H9 (cell line): Measurements from ENCODE around the gene PRPF18. TPM values are rescaled to one million over a fixed set of nuclear protein-coding genes. Genes with fewer than 3 reads are reported as not detected.
"Not testable (repeated sequence)": the region's sequence is repeated elsewhere in the genome, so short reads cannot be mapped to it uniquely, and the experiment has no call there.

Source experiments
- DNase-seq: peaks from one replicate; pipeline ENCODE4 v3.0.0-alpha.2; 2017
- H2AFZ ChIP-seq: one replicate; pipeline ENCODE4 v1.6.1; 2013; ENCODE audit warnings: mild to moderate bottlenecking, low read length, control low read depth, moderate library complexity
- H2AK5ac ChIP-seq: 2 replicates; pipeline ENCODE4 v1.6.1; 2013; ENCODE audit warnings: low read length, control low read depth, mixed read lengths; ENCODE audit not compliant: insufficient read length
- H2BK120ac ChIP-seq: one replicate; pipeline ENCODE4 v1.6.1; 2013; ENCODE audit warnings: low read depth, mild to moderate bottlenecking, low read length, control low read depth, inconsistent platforms; ENCODE audit not compliant: poor library complexity, severe bottlenecking
- H2BK12ac ChIP-seq: 2 replicates; pipeline ENCODE4 v1.6.1; 2013; ENCODE audit warnings: low read length, control low read depth, mixed read lengths, low read depth; ENCODE audit not compliant: insufficient read length
- H2BK15ac ChIP-seq: 2 replicates; pipeline ENCODE4 v1.6.1; 2013; ENCODE audit warnings: low read depth, low read length, control low read depth
- H2BK20ac ChIP-seq: one replicate; pipeline ENCODE4 v1.6.1; 2013; ENCODE audit warnings: low read depth, mild to moderate bottlenecking, low read length, control low read depth, inconsistent platforms; ENCODE audit not compliant: poor library complexity, severe bottlenecking
- H2BK5ac ChIP-seq: 2 replicates; pipeline ENCODE4 v1.6.1; 2013; ENCODE audit warnings: low read length, control low read depth, mixed read lengths; ENCODE audit not compliant: insufficient read length
- H3K14ac ChIP-seq: 2 replicates; pipeline ENCODE4 v1.6.1; 2013; ENCODE audit warnings: low read length, control low read depth; ENCODE audit not compliant: insufficient read depth
- H3K18ac ChIP-seq: 2 replicates; pipeline ENCODE4 v1.6.1; 2013; ENCODE audit warnings: low read depth, mild to moderate bottlenecking, mixed read lengths, low read length, control low read depth; ENCODE audit not compliant: insufficient read length
- H3K23ac ChIP-seq: 2 replicates; pipeline ENCODE4 v1.6.1; 2013; ENCODE audit warnings: low read length, control low read depth, mixed read lengths, low read depth; ENCODE audit not compliant: insufficient read length
- H3K23me2 ChIP-seq: 2 replicates; pipeline ENCODE4 v1.6.1; 2013; ENCODE audit warnings: low read depth, mild to moderate bottlenecking, mixed read lengths, low read length, control low read depth; ENCODE audit not compliant: insufficient read length, poor library complexity, severe bottlenecking
- H3K27ac ChIP-seq: 2 replicates; pipeline ENCODE4 v1.5.1; 2013; ENCODE audit warnings: low read length, control low read depth, mixed read lengths, low read depth; ENCODE audit not compliant: insufficient read length
- H3K27me3 ChIP-seq: 2 replicates; pipeline ENCODE4 v1.6.1; 2013; ENCODE audit warnings: low read length, control low read depth, inconsistent platforms; ENCODE audit not compliant: insufficient read depth
- H3K4ac ChIP-seq: 2 replicates; pipeline ENCODE4 v1.6.1; 2013; ENCODE audit warnings: low read depth, mild to moderate bottlenecking, control low read depth, inconsistent platforms, low read length, moderate library complexity
- H3K4me1 ChIP-seq: 2 replicates; pipeline ENCODE4 v1.6.1; 2013; ENCODE audit warnings: low read length, control low read depth, inconsistent platforms; ENCODE audit not compliant: insufficient read depth
- H3K4me2 ChIP-seq: 2 replicates; pipeline ENCODE4 v1.6.1; 2013; ENCODE audit warnings: low read length, control low read depth, mixed read lengths; ENCODE audit not compliant: insufficient read length, insufficient read depth
- H3K56ac ChIP-seq: 2 replicates; pipeline ENCODE4 v1.6.1; 2013; ENCODE audit warnings: low read depth, mild to moderate bottlenecking, mixed read lengths, low read length, control low read depth; ENCODE audit not compliant: insufficient read length
- H3K79me1 ChIP-seq: 2 replicates; pipeline ENCODE4 v1.6.1; 2013; ENCODE audit warnings: low read depth, mild to moderate bottlenecking, moderate library complexity, low read length, control low read depth, inconsistent platforms; ENCODE audit not compliant: insufficient read depth, poor library complexity, severe bottlenecking
- H3K79me2 ChIP-seq: 2 replicates; pipeline ENCODE4 v1.6.1; 2013; ENCODE audit warnings: low read length, control low read depth, inconsistent platforms; ENCODE audit not compliant: insufficient read depth
- H3K9ac ChIP-seq: 2 replicates; pipeline ENCODE4 v1.6.1; 2013; ENCODE audit warnings: low read length, control low read depth, mixed read lengths; ENCODE audit not compliant: insufficient read length; ENCODE audit errors: extremely low read depth
- H3K9me3 ChIP-seq: one replicate; pipeline ENCODE4 v1.6.1; 2013; ENCODE audit warnings: low read depth, low read length, inconsistent platforms; ENCODE audit not compliant: control insufficient read depth
- H3T11ph ChIP-seq: one replicate; pipeline ENCODE4 v1.6.1; 2013; ENCODE audit warnings: mild to moderate bottlenecking, low read length, control low read depth, inconsistent platforms
- H4K20me1 ChIP-seq: one replicate; pipeline ENCODE4 v1.6.1; 2013; ENCODE audit not compliant: control insufficient read depth, insufficient read length, insufficient read depth
- H4K5ac ChIP-seq: 2 replicates; pipeline ENCODE4 v1.6.1; 2013; ENCODE audit warnings: low read depth, mild to moderate bottlenecking, mixed read lengths, low read length, control low read depth; ENCODE audit not compliant: insufficient read length
- H4K8ac ChIP-seq: replicated peaks from 2 replicates; pipeline ENCODE4 v1.6.1; 2013; ENCODE audit warnings: low read length, control low read depth, mixed read lengths, low read depth; ENCODE audit not compliant: insufficient read length
- H4K91ac ChIP-seq: 2 replicates; pipeline ENCODE4 v1.6.1; 2013; ENCODE audit warnings: low read depth, mild to moderate bottlenecking, moderate library complexity, mixed read lengths, low read length, control low read depth; ENCODE audit not compliant: insufficient read length
- H3K27ac Mint-ChIP-seq, 3 experiments: 2 replicates in 2 of 3; 3 replicates in 1 of 3; pipeline ENCODE4 v1.8.0; 2020 to 2021; ENCODE audit warnings: mixed read lengths in 3 of 3, mild to moderate bottlenecking in 1 of 3, moderate library complexity in 1 of 3
- H3K27me3 Mint-ChIP-seq: 2 replicates; pipeline ENCODE4 v1.8.0; 2021; ENCODE audit warnings: low read depth, mild to moderate bottlenecking, moderate library complexity, mixed read lengths
- H3K36me3 Mint-ChIP-seq, 3 experiments: 2 replicates in 2 of 3; 3 replicates in 1 of 3; pipeline ENCODE4 v1.8.0; 2020 to 2021; ENCODE audit warnings: low read depth in 3 of 3, mixed read lengths in 3 of 3; ENCODE audit not compliant: insufficient read depth in 1 of 3
- H3K4me1 Mint-ChIP-seq, 2 experiments: 2 replicates each; pipeline ENCODE4 v1.8.0; 2020; ENCODE audit warnings: mixed read lengths in 2 of 2
- H3K4me3 Mint-ChIP-seq, 2 experiments: 2 replicates in 1 of 2; 3 replicates in 1 of 2; pipeline ENCODE4 v1.8.0; 2020 to 2021; ENCODE audit warnings: mild to moderate bottlenecking in 2 of 2, mixed read lengths in 2 of 2, moderate library complexity in 1 of 2
- H3K9me3 Mint-ChIP-seq, 2 experiments: 2 replicates in 1 of 2; 3 replicates in 1 of 2; pipeline ENCODE4 v1.8.0; 2020; ENCODE audit warnings: mild to moderate bottlenecking in 2 of 2, mixed read lengths in 2 of 2, moderate library complexity in 1 of 2
- CTCF ChIP-seq: fragments of 200-600 bp; sonication (generic); conservative IDR thresholded peaks from 3 replicates; pipeline ENCODE4 v1.8.0; 2021; ENCODE audit warnings: antibody characterized with exemption, mild to moderate bottlenecking
- WGBS: extraction: QIAGEN DNeasy Blood & Tissue Kit; methylation state at CpG from one replicate; pipeline ENCODE4 v1.1.7; 2013; ENCODE audit warnings: missing lambda C conversion rate, low lambda C conversion rate, mixed read lengths; ENCODE audit not compliant: insufficient read length; ENCODE audit errors: extremely low coverage; 5-methylcytosine and 5-hydroxymethylcytosine counted together
- long read RNA-seq: library from polyadenylated mRNA; unstranded; transcript quantifications from one replicate; pipeline ENCODE4 v2.0.0, GENCODE V29; 2020
- total RNA-seq: library from RNA; stranded (reverse); gene quantifications from 2 replicates; pipeline ENCODE4 v1.2.1, GENCODE V29; 2021

Gene PRPF18
- total RNA-seq, result 17.1 and 18.5 TPM in 2 replicates
- long read RNA-seq, transcript PRPF18-202 (10 exons, 1,717 nt), result major isoform, 101 of 145 reads
- long read RNA-seq, partial matches to known transcripts, result 7 of 145 reads
- long read RNA-seq, other reads (novel, unspliced or antisense), result 37 of 145 reads

GRCh38 chr10:13586676-13587355 is at the start of gene PRPF18:
PRPF18 (plus strand) TSS chr10:13586965; CDS start chr10:13587087, 122 bp downstream.
- WGBS, result no CpG with 5 or more reads among the region's 38 CpGs
- H3K79me1 ChIP-seq, result peaks cover under 1% of the 10 kb centered on the region
- H4K5ac ChIP-seq, result no peak within 1 kb of the TSS
- H3K27me3 Mint-ChIP-seq, result peaks cover 12% of the 10 kb centered on the region; the same call in 1 of the 2 replicates
- H2BK12ac ChIP-seq, result no peak within 1 kb of the TSS
- H3K4ac ChIP-seq, result no peak within 1 kb of the TSS
- no peaks in the 10 kb centered on the region for H3K9me3 Mint-ChIP-seq
- H3K4me2 ChIP-seq, result peak within 1 kb of the TSS; percentile 65
- H3K23ac ChIP-seq, result no peak within 1 kb of the TSS
- no peak within 1 kb of the TSS; the same call in 1 of the 2 replicates for H3K14ac ChIP-seq
- H3K4me1 Mint-ChIP-seq, result peaks cover 10 to 14% of the 10 kb centered on the region in 2 experiments
- no peak within 1 kb of the TSS for H3T11ph ChIP-seq
- no peaks in the 10 kb centered on the region for H3K9me3 ChIP-seq
- no peak within 1 kb of the TSS for H2AFZ ChIP-seq
- H3K4me1 ChIP-seq, result no peaks in the 10 kb centered on the region
- no peak within 1 kb of the TSS for H4K91ac ChIP-seq
- H4K20me1 ChIP-seq, result no peaks in the 10 kb centered on the region
- peak; percentile 94 for DNase-seq
- peak; percentile 98 for TF ChIP-seq CTCF
- H3K56ac ChIP-seq, result no peak within 1 kb of the TSS
- H2AK5ac ChIP-seq, result no peak within 1 kb of the TSS
- H3K18ac ChIP-seq, result no peak within 1 kb of the TSS
- H2BK5ac ChIP-seq, result no peak within 1 kb of the TSS
- H3K27me3 ChIP-seq, result no peaks in the 10 kb centered on the region
- peak within 1 kb of the TSS; percentile 51 for H3K9ac ChIP-seq
- no peak within 1 kb of the TSS for H2BK20ac ChIP-seq
- H3K79me2 ChIP-seq, result peaks cover 2% of the 10 kb centered on the region; the same call in 1 of the 2 replicates
- peak within 1 kb of the TSS; percentile 99 to 100 for H3K4me3 Mint-ChIP-seq
- H4K8ac ChIP-seq, result no peak within 1 kb of the TSS
- no peak within 1 kb of the TSS for H2BK15ac ChIP-seq
- H3K27ac ChIP-seq, result no peak within 1 kb of the TSS
- H3K27ac Mint-ChIP-seq, result peak within 1 kb of the TSS in 2 of 3 experiments; percentile 70 to 98; a peak in 3 of 7 replicates
- no peak within 1 kb of the TSS for H2BK120ac ChIP-seq
- peaks cover 6% of the 10 kb centered on the region for H3K23me2 ChIP-seq
- peaks cover 0 to 3% (median 0%) of the 10 kb centered on the region in 3 experiments; a peak in 2 of 7 replicates for H3K36me3 Mint-ChIP-seq

GRCh38 chr10:13537985-13538384 is 48.8 kb upstream of the PRPF18 start:
- H4K20me1 ChIP-seq, H4K5ac ChIP-seq, H3K23me2 ChIP-seq, H4K8ac ChIP-seq, H3K9me3 Mint-ChIP-seq, H2AFZ ChIP-seq, H3K56ac ChIP-seq, H3K27me3 ChIP-seq, H3K4me2 ChIP-seq, H3K79me2 ChIP-seq, H3K27ac ChIP-seq, H3K4me1 ChIP-seq, H2AK5ac ChIP-seq, DNase-seq, H3K27ac Mint-ChIP-seq, H3K23ac ChIP-seq, H3K9ac ChIP-seq, H3K9me3 ChIP-seq, H3K14ac ChIP-seq, H3K27me3 Mint-ChIP-seq, H3K4me3 Mint-ChIP-seq, H2BK20ac ChIP-seq, H3K79me1 ChIP-seq, H2BK120ac ChIP-seq, H3K18ac ChIP-seq, H3K36me3 Mint-ChIP-seq, H3K4ac ChIP-seq, H2BK12ac ChIP-seq, H2BK15ac ChIP-seq, H4K91ac ChIP-seq, H3T11ph ChIP-seq, H2BK5ac ChIP-seq: not testable (repeated sequence)
- no CpG with 5 or more reads among the region's 9 CpGs for WGBS
- H3K4me1 Mint-ChIP-seq, result peaks cover 12% of the 10 kb centered on the region in 2 experiments
